HG03469 (cell line): ENCODE measurements around the gene INSC.

Source experiments
- ATAC-seq: cut with Tn5 transposase; IDR thresholded peaks from one replicate; pipeline ENCODE4 v1.9.1; 2021; ENCODE audit warnings: mild to moderate bottlenecking, moderate library complexity, moderate number of reproducible peaks; ENCODE audit not compliant: unreplicated experiment

INSC gene

DNA sequence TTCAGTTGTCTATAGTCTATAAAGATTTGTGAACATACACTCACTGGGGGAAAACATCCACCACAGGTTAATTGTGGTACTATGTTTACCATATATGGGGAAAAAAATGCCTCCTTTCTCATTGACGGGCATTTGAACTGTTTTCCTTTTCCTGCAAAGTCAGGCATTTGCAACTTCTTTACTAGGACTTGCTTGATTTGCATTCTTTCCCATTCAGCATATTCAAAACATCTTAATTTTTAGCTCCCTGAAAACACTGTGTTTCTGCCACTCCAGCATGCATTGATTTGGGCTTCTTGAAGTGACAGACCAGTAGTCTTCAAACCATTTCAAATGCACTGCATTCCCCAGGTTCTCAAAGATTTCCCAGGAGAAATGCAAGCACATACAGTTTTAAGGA lies 67.6 kb downstream of the INSC start:
- no peak for ATAC-seq

DNA sequence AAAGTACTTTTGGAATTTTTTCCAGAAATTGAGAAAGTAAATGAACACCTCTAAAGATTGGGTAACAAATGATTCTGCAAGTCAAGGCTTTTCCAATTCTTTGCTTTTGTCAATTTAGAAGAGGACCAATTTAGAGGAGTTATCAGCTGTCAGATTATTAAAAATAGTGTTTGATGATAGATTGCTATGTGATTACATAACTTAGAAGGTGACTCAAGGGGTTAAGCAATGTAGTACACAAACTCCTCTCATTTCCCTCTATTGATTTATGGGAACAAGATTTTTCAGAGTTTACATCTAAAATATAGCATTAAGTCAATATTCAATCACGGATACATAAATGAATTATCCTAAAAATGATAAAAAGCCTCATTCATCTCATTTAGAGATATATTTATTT lies 70.3 kb downstream of the INSC start:
- ATAC-seq, result no peak

DNA sequence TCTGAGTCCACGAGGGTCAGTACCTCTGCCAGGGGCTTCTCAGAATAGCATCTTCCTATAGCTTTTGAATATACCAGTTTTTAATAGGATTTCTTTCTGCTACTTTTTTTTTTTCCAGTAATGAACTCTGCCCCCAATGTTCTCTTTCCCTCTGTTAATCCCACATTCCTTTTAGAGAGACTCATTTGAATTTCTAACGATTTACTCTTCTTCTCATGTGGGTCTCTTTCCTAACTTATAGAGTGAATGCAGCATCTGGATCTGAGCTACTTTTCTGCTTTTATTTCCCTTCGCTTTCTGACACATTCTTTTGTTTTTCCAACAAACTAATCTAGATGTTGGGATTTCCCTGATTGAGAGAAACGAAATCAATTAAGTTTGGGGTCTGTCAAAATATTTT lies 71.4 kb downstream of the INSC start:
- ATAC-seq, result no peak

DNA sequence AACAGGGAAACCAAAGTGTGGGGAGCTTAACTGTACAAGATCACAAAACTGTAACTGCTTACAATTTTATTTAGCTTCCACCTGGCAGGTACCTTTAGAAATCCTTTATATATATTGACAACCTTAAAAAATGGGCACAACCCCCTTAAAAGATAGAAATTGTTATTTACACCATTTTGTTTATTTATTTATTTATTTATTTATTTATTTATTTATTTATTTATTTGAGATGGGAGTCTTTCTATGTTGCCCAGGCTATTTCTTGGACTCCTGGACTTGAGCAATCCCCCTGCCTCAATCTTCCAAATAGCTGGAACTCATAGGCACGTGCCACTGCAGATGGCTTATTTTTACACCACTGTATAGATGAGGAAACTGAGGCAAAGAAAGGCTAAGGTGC lies 74.5 kb downstream of the INSC start:
- no peak for ATAC-seq

DNA sequence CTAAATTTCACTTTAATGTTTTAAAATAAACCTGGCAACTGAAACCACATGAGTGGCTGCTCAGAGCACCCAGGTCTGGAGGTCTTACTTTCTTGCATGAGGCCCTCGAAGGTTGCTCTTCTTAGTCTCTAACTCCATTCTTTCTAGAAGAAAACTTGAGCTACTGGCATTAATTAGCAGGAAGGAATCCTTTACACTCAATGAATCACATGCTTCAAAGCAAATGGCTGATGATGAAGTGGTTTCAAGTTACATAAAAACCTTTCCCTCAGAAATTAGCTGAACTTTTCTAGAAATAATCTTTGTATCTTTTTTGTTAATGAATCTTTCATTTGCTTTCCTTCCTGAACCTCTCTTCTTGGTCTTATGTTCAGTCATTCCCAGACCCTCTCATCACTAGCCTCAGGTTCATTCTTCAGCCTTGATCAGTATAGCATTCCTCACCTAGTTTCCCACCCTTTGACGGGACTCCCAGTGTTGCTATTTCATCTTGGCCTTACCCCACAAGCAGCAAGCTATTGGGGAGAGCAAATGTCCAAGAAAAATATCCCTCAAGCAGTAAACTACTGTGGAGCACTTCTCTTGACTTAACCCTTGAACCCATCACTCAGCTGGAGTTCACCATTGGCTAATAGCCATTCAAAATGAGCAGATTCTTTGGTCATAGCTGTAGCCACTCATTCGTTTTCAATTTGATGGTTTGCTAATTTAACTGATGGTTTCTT lies 75.1 kb downstream of the INSC start:
- ATAC-seq, result no peak

DNA sequence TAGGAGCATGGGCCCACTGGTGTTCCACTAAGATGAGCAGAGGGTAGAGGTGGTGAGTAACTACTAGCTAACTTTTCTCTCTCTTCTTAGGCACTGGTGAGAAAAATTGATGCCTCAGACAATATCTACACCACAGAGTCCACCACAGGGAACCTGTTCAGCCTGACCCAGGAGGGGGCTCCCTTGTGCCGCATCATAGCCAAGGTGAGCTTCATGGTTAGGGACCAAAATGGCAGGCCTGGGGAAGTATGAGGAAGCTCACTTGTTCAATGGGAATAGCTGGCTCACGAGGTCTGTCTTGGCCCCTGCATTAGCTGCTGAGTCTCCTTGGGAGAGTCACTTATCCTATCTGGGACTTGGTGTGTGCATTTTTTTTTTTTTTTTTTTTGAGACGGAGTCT lies 75.9 kb downstream of the INSC start:
- no peak for ATAC-seq

DNA sequence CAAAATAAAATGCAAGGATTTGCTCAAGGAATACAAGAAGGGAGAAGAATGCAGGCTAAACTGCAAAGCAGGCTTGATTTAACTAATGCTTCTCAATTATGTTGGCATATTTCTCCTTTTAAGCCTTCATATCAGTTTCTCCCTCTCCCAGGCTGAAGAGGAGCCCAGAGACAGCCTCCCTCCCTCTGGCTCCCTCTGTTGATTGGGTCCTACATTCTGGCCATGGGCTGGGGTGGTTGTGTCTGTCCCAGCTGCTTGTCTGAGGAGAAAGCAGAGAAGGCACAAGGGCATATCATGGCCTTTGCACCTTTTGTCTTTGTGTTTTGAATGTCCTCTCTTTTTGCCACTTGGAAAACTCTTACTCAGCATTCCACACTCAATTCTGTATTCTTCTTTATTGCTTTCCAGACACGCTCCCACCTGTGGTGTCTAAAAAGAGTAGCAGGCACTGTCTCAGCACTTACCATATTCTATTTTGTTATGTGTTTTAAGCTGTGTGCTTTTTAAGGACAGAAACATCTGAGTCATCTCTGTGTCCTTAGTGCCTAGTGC lies 77.4 kb downstream of the INSC start:
- no peak for ATAC-seq

DNA sequence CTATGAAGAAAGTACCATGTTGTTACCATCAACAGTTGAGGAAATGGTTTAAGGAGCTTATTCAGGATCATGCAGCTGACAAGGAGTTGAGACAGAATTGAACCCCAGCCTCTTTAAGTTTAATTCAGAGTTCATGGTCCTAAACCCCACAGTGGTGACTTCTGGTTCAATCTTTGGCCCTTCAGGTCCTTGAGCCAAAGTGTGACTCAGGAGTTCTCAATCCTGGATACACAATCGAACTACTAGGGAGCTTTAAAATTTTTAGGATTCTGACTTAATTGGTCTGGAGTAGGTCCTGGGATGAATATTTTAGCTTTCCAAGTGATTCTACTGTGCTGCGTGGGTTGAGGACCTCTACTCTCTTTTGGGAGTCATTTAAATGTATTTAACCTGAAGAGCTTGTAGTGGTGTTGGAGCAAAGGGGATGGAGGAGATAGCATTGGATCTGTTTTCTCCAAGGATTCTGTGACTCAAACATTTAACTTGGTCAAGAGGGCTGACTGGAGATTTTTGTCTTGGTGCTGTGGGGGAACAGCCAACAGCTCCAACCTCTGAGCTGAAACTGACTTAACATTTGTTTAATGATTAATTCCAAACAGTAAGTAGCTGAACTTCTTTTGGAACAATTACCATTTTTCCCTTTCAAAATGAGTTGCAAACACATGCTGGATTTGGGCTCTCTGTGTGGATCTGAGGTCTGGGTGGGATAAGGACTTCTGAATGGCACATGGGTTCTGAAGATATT lies 80.1 kb downstream of the INSC start:
- no peak for ATAC-seq

DNA sequence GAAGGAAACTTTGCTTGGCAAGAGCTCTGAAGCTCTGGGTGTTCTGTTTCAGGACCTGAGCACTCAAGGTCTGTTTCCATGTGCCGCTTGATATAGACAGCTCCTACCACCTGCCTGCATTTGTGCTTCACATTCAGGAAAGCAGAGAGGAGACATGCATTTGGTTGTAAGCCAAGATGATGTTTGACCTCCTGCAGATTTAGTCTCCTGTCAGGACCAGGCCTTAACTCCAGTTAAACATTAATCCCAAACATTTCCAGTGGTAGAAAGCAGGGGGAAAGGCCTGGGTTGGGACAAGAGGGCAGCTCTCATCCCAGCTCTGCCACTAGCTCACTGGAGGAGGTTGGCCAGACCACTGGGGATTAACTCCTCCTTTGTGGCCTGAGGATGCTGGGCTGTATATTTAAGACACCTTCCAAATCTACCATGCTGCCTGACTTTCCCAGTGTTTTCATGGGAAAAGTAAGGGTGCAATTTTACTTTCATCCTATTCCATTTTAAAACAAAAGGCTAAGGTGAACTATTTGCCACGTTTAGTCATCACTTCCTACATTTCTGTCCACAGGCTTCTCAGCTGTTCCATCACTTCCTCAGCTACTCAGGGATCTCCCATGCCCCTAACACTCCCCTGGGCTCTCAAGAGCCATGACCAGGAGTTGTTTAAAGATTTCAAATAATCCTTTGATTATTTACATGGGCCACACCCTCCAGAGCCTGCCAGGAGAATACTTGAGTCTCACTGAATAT lies 80.9 kb downstream of the INSC start:
- ATAC-seq, result no peak

DNA sequence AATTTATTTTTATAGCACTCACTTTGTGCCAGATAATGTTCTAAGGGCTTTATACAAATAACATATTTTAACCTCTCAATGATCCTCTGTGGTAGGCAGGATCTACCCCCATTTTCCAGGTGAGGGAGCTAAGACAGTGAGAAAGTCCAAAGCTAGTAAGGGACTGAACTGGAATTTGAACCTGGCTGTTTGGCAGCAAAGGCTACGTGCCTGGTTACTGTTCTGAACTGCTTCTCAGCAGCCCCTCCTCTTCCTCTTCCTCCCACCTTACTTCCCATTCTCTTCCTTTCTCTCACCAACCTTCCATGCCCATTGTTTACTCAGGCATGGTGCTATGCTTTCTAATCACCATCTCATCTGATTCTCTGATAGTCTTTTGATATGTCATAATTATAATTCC lies 82.0 kb downstream of the INSC start:
- no peak for ATAC-seq

DNA sequence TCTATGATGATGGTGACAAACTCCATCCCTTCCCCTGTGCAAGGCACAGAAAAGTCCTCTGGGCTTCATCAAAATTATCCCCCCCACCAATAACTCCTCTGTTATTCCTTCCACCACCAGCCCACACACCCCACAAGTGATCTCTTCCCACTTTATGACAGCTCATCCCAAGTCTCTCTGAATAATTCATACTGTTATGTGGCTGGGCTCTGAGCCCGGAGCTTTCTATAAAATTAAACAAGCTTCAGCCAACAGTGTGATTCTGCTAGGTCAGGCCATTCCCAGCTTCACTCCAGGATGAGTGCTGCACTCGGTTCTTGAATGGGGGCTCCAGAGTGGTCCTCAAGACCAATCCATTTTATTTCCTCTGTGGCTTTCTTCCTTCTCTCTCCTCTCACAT lies 83.0 kb downstream of the INSC start:
- ATAC-seq, result no peak

DNA sequence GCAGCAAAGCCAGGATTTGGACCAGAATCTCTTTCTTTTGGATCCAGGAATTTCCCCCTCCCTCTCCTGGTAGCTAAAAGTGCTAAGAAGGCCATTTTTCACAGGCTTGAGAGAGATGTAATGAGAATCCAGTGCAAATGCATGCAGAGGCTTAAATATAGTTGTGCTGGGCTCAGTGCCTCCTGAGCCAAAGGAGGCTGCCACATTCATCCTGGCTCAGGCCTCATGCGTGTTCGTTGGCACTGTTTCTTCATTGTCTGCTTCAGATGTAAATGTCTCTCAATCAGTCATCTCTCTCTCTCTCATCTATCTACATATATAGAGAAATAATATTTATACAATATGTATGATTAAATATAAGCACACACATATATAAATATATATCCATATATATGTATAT lies 83.6 kb downstream of the INSC start:
- no peak for ATAC-seq

DNA sequence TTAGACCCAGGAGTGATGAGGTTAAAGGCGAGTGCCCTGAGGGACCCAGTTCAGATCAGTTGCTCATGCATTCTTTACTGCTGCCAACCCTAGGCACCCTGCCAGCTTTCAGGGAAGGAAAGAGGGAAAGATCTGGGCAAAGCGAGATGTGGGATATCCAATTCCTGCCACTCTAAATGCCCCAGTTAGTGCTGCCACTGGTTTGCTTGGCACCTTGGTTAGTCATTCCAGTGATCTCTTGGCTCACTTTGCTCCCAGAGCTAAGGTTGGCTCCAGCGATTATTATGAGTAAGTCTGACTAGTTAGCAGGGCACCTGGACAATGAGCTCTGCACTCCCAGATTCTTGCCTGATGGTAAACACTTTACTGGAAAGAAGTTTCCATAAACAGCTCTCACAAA lies 85.0 kb downstream of the INSC start:
- ATAC-seq, result no peak

DNA sequence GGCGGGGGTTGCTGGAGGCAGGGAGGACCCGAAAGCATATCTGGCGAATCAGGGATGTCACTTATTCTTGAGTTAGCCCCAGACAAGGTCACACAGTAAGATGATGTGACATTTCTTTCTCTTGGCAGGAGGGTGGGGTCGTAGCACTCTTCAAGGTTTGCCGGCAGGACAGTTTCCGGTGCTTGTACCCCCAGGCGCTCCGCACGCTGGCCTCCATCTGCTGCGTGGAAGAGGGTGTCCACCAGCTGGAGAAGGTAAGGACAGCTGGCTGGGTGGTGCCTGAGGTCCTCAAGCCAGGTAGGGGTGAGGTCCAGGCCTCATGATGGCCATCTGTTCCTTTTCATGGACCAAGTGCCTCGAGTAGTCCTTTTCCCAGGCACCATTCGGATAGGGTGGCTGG lies 86.0 kb downstream of the INSC start:
- no peak for ATAC-seq

DNA sequence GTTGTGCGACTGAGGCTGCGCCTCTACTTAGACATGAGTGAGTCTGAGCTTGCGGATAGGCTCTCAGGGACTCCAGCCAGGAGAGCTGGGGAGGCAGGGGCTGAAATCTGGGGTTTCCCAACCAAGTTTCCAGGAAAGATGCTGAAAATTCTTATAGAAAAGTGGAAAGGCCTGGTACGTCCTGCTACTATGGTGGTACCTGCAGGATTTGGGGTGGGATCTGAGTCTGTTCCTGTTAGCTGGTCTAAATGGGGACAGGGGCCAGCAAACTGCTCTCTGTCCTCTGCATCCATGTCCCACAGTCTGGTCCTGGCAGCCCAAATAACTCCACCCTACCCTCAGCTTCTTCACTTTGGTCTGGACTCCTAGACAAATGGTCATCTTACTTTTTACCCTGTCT lies 86.9 kb downstream of the INSC start:
- no peak for ATAC-seq

DNA sequence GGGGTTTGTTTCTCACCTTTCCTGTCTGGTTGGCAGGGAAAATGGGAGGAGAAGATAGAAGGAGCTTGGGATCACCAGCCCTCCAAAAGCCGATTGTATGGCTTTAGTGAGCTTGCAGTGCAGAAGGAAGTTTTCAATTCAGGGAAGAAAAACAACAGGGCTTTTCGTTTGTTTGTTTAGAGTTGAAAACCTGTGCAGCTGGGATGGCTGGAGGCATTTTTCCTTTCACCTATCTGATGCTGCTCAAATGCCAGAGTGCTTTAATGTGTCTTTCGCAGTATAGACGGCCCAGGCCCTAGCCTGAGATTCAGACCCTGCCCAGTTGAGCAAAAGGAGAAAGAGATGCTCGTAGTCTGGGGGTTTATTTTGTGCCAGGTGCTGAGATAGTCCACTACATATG lies 87.9 kb downstream of the INSC start:
- ATAC-seq, result no peak

DNA sequence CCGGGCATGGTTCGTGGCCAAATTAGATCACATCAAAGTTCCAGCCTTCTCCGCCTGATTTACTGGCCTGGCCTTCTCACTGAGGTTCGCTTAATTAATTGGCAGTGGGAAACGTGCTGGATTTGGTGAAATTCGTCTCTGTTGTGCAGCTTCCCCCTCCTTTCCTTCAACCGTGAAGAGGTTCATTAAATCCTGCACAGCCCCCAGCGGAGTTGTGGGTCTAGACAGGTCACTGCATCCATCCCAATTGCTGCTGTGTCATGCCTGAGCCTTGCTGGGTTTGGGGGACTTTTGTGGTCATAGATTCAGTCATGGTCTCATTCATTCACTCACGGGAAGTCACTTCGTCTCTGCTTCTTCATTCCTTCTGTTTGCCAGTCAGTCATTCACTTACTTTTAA lies 90.0 kb downstream of the INSC start:
- ATAC-seq, result no peak

DNA sequence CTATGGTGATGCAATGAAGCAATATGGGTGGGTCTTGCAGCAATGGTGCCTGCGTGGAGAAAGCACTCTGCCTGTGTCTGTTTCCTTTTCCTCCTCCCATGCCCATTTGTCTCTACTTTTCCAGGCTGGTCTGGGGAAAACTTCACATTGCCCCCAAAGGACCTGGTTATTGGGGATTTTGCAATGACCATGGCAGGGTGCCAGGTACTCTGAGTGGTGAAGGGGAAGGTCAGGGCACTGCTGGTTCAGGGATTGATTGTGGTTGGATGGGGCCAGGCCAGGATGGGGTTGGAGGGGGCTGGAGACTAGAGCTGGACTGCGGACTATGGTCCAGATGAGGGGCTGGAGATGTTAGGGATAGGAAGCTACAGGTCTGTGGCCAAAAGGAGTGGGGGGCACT lies 92.1 kb downstream of the INSC start:
- ATAC-seq, result no peak

DNA sequence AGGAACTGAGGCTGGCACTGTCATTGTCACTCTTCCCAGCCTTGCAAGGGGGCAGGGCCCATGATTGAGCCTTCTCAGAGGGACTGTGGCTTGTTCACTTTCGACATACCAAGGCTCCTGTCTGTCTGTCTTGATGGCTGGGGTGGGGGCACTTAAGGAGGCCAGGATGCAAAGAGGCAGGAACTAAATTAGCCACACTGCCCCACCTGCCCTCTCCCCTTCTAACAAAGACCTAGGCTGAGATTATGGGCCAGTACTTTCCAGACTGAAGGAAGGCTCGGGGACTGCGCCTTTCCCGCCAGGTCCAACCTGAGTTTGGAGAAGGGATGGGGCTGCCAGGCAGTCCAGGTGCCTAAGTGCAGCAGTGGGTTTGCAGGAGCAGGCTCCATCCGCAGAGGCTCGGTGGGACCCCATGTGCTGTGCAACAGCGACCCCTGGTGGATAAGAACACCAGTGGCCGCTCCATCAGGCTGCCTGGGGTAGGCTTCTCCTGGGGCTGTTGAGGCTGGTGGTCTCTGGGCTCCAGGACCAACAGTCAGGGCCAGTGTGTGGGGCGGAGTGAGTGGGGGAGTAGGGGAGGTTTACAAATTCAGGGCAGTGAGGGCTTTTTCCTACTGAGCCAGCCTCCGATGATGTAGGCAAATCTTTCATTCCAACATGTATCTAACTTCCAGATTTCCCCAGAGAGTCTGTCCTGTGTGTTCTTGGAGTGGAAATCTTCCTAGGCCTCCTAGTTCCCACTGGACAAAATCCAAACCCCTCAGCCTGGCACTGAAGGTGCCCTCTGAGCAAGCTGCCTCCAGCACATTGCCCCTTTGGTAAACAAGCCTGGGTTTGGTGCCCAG lies 93.9 kb downstream of the INSC start:
- peak; percentile 98 for ATAC-seq

DNA sequence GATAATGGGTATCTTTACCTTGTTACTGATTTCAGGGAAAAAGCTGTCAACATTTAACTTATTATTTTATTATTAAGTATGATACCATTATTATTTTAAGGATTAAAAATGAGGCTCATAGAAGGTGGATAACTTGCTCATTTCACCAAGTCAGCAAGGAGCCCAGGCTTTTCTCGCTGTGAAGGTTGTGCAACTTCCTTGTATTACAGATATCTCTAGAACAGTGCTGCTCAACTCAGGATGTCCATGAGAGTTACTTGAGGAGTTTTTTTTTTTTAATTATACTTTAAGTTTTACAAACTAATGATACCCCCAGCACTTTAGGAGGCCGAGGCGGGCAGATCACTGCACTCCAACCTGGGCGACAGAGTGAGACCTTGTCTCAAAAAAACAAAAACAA lies 98.2 kb downstream of the INSC start:
- no peak for ATAC-seq
